22Rv1 (cell line): Measurements from ENCODE around the gene NOTCH2.

Source experiments
- CTCF ChIP-seq: fragments of 450-650 bp; IDR thresholded peaks from 2 replicates; pipeline ENCODE4 v1.5.1; 2017; ENCODE audit warnings: mild to moderate bottlenecking
- ZFX ChIP-seq: fragments of 450-650 bp; IDR thresholded peaks from 2 replicates; pipeline ENCODE4 v1.6.1; 2017; ENCODE audit warnings: antibody characterized with exemption, borderline replicate concordance

- TF ChIP-seq CTCF = no peak
- no peak for TF ChIP-seq ZFX
Measured at GRCh38 chr1:119987686-119988085, 81.8 kb downstream of the NOTCH2 start.
